ENCODE data around the gene MMP17.

The MMP17 gene

DNA sequence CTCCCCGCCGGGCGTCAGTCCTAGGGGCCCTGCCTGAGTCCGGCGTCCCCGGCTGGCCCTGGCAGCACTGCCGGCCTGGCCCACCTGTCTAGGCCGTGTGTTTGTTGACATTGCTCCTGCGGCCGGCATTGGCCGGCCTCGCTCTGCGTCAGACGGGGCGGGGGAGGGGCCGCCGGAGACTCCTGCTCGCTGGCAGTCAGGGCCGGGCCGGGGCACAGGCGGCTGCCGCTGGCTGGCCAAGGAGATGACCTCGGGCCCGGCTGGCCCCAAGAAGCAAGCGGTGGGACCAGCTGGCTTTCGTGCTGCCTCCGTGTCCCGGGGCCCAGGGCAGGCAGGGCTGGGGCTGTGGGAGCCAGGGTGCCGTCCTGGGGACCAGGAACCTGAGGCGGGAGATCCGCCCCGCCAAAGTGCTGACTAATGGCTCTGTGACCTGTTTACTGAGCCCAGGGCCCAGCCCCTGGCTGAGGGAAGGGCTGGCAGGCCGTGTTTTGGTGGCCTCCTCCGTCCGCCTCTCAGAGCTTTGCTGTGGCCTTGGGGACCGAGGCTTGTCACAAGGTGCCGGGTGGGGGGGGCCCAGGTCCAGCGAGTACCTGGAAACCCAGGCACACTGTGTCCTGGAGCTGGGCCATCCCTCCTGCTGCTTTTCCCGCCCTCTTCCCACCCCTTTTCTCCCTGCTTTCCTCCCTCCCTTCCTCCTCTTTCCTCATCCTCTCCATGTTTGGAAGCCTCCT, 68.1 kb downstream of the MMP17 start:
- DNase-seq, result peak; percentile 67

DNA sequence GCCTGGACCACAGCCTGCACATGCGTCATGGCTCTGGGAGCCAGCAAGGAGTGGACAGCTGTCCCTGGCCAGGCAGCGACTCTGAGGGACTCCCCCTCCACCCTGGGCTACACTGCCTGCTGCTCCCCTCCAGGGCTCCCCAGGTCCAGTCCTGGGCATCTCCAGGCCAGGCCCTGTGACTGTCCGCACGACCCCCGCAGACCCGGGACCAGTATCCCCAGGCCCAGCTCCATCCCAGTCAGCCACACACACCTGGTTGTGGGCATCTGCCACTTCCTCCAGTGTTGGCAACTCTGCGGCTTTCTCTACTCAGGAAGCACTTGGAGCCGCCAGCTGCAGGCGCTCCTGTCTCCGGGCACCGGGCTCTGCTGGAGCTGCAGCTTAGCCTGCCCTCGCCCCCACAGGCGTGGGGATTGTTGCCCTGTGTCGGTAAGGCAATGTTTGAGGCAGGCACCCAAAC, 68.6 kb downstream of the MMP17 start:
- DNase-seq, result no peak

DNA sequence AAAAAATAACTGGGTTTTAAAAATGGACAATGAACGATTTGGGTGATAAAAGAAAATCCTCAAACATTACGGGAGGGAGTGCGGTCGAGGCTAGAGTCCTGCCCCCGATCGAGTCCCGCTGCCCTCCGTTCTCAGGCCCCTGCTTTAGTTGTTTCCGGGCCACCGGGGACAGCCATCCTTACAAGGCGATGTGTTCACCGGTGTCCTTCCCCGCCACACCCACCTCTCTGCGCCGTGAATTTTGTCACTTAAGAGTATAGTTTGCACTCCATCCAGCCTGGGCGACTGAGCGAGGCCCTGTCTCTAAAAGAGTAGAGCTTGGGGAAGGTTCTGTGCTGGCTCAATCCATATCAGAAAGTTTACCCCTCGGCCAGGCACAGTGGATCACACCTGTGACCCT, 69.1 kb downstream of the MMP17 start:
- DNase-seq, result no peak

DNA sequence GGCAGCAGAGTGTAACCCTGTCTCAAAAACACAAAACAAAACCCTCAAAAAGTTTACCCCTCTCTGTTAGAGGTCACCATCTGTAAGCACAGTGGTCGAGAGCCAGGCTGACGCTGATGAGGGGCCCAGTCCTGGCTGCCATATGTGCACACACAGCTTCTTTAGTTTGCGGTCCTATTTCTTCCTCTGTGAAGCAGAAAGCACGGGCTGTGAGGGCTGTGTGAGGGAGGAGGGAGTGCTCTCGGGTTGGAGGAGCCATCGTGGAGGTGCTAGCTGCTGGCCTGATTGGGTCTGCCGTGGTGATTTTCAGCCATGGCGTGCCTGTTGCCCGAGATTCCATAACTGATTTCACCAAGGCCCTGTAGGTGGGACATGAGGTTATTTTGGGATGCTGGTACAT, 69.7 kb downstream of the MMP17 start:
- no peak for DNase-seq

DNA sequence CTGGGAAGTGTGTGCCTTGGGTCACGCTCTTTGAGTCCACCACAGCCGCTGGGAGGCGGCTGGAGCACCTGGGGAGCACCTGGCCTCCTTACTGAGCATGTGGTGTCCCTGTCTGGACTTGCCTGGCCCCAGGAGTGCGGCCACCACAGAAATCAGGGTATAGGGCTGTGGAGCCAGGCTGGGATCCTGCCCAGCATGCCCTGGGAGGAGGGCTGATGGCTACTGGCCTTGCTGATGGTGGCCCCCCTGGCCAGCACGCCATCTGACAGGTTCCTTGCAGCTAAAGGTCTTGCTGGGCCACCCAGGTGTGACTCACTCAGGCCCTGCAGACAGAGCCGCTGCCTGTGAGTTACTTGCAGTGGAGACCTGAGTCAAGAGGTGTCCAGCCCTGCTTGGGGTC, 72.2 kb downstream of the MMP17 start:
- DNase-seq, result no peak
